ENCODE measurements around the gene ECEL1.

The ECEL1 gene

DNA sequence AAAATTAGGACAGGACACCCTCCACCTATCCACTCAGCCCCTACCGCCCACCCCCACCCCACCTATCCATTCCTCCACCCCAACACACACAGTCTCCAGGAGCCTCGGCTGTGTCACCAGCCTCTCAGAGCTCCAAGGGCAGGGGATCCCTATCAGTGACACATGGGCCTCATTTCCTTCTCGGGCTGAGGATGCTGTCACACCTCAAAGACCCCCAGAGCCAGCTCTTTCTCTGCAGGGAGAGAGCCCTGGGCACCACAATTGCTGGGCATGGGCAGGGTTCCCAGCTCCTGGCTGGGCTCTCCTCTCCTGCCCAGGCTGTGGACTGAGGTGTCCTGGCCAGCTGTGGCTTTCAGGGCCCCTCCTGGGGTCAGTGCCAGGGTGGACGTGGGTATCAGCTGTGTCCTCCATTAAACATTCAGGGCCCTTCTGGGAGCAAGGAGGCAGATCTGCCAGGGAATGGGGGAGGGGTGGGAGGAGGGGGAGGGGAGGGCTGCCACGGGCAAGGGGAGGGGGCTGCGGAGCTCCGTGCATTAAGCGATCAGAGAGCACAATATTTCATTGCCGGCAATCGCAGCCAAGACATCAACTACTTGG is 14.3 kb upstream of the ECEL1 start:
- DNase-seq (ENCODE audit: low read depth) = no peak
- no peak overlapping the region for H3K4me3 ChIP-seq (ENCODE audit: low read depth, low read length)

GRCh38 chr2:232501331-232501771 is 13.7 kb upstream of the ECEL1 start:
- H3K4me3 ChIP-seq (ENCODE audit: low read depth, low read length) = no peak overlapping the region
- DNase-seq (ENCODE audit: low read depth) = no peak

- no peak overlapping the region for H3K4me3 ChIP-seq (ENCODE audit: low read depth, low read length)
- no peak for DNase-seq (ENCODE audit: low read depth)
Observed at GRCh38 chr2:232498452-232498851, 10.8 kb upstream of the ECEL1 start.

- DNase-seq (ENCODE audit: low read depth) = no peak
- H3K4me3 ChIP-seq (ENCODE audit: low read depth, low read length) = no peak overlapping the region
Observed at GRCh38 chr2:232497348-232497747, 9.7 kb upstream of the ECEL1 start.

DNA sequence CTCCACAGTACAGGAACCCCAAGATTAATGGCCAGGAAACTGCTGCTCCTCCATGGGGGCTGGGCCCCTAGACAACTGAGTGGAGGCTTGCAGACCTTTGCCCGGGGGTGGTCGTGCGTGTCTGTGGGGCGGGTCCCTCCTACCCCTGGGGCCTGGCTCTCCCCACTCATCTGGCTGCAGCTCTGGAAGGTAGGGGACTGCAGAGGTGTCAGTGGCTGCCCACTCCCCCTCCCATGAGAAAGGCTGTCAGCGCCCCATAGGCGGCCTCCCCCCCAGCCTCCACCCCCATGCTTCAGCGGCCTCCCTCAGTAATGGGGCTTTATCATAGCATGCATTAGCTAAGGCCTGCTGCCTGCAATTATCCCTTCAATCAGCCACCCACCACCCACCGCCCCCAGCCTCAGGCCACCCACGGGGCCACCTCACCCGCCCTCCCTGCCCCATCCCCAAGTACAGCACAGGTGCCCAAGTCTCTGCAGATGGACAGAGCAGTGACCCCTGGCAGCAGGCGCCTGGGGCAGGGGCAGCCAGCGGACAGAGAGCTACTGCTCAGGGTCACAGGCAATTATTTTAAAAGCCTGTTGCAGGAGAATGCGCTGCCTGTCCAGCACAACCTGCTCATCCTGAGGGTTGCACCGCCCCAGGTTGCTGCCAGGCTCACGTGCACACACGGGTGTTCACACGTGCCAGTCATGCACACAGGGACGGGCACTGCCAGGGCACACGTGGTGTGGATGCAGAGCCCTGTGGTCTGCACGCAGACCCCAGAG is 9.1 kb upstream of the ECEL1 start:
- H3K4me3 ChIP-seq (ENCODE audit: low read depth, low read length) = no peak overlapping the region
- DNase-seq (ENCODE audit: low read depth) = no peak

GRCh38 chr2:232495292-232495691 is 7.7 kb upstream of the ECEL1 start:
- no peak overlapping the region for H3K4me3 ChIP-seq (ENCODE audit: low read depth, low read length)
- no peak for DNase-seq (ENCODE audit: low read depth)

DNA sequence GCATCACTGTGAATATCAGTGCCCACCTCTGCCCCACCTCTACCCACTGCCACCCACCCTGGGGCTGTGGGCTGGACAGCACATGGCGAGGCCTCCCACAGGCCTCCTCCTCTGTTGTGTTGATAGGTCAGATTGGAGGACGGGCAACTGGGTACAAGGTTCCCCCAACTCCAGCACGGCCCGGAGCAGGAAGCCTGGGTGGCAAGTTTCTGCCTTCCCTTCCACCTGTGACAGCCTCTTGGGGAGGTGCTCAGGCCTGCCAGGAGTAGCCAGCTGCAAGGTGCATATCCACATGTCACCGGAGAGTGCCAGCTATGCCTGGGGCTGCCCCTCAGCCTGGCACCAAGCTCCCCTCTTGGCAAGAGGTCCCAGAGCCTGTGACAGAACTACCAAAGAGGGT is 6.9 kb upstream of the ECEL1 start:
- no peak for DNase-seq (ENCODE audit: low read depth)

DNA sequence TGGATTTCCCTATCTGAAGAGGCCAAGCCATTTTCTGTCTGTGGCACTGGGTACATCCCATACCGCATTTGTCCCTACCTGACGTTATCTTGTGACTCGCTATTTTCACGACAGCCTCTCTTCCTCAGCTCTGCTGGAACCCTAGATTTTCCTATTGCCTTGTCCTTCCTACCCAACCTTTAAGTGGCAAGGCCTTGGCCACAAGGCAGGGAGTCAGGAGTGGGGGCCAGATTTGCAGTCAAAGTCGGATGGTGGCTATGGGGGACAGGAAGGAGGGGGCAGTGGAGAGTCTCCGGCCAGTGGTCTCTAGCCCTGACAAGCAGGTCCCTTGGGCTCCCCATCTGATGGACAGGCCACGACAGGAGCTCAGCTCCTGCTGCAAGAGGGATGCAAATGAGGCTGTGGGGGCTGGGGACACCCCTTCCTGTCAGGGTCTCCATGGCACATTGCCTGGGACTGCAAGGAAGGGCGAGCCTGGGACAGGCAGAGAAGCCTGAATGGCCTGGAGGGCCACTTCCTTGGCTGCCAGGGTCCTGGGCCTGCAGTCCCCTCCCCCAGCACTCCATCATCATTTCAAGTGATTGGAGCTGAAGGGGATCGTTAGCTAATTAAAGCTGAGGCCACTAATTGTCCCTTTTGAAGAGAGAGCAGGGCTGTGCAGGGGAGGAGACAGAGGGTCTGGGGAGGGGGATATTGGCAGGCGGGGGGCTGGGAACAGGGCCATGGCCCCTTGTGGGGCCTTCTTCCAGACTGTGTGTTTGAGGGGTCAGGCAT is 6.3 kb upstream of the ECEL1 start:
- no peak for DNase-seq (ENCODE audit: low read depth)
- H3K4me3 ChIP-seq (ENCODE audit: low read depth, low read length) = no peak overlapping the region

More for the DNA sequence above, 6.9 kb upstream of the ECEL1 start:
- H3K4me3 ChIP-seq (ENCODE audit: low read depth, low read length) = no peak overlapping the region

DNA sequence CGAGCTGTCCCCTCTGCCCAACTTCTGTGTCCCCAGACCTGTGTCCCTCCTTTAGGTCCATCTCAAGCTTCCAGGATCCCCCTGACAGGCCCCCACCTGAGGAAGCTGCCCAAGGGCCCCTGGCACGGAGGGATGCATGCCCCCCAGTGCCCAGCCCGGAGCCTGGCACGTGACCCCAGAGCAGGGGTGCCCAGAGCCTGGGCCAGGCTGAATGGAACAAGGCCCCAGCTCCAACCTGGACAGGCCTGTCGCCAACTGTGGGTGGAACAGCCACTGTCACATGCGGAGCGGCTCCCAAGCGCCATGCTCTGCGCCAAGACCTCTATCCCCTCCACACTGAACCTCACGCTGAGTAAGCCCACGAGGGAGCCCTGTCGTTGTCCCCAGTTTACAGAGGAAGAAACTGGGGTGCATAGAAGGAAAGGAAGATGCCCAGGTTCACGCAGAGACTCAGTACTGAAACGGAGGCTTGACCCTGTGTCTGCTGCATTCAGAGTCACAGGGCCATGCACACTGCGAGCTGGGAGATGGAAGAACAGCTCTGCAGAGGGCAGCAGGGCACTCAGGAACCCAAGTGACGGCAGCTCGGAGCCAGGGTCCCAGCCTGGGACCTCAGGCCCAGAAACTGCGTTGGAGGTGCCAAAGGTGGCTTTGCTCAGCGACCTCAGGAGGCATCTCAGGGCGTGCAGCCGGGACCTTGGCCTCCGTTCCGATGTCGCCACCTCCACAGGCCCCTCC is 5.5 kb upstream of the ECEL1 start:
- DNase-seq (ENCODE audit: low read depth) = no peak
- no peak overlapping the region for H3K4me3 ChIP-seq (ENCODE audit: low read depth, low read length)

- no peak for DNase-seq (ENCODE audit: low read depth)
- H3K4me3 ChIP-seq (ENCODE audit: low read depth, low read length) = no peak overlapping the region
Observed at GRCh38 chr2:232492236-232492848, 4.7 kb upstream of the ECEL1 start.

DNA sequence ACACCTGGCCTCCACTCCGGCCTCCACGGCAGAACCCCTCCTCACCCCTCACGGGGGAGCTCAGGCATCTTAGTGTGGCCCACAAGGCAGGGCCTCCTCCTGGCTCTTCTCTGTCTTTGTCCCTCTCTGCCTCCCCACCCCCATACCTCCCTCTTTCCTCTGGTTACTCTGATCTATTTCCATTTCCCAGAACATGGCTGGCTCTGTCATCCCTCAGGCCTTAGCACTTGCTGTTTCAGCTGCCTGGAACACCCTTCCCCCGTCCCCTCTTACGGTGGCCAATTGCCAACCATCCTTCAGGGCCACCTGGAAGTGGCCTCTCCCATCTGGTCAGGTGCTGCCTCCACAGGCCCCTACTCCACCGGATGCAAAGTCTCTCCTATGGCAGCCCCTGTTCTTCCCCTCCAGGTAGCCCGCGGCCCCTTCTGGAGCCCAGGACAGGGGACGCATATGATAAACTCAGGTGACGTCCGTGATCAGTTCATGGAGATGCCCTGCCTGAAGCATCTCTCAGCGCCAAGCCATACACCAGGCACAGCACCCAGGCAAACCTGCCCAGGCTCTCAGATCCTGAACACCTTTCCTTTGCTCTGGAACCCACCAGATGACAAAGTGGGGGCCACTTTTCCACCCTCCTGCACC is 3.6 kb upstream of the ECEL1 start:
- H3K4me3 ChIP-seq (ENCODE audit: low read depth, low read length) = no peak overlapping the region
- no peak for DNase-seq (ENCODE audit: low read depth)

GRCh38 chr2:232490221-232491138 is 2.8 kb upstream of the ECEL1 start:
- no peak overlapping the region for H3K4me3 ChIP-seq (ENCODE audit: low read depth, low read length)

DNA sequence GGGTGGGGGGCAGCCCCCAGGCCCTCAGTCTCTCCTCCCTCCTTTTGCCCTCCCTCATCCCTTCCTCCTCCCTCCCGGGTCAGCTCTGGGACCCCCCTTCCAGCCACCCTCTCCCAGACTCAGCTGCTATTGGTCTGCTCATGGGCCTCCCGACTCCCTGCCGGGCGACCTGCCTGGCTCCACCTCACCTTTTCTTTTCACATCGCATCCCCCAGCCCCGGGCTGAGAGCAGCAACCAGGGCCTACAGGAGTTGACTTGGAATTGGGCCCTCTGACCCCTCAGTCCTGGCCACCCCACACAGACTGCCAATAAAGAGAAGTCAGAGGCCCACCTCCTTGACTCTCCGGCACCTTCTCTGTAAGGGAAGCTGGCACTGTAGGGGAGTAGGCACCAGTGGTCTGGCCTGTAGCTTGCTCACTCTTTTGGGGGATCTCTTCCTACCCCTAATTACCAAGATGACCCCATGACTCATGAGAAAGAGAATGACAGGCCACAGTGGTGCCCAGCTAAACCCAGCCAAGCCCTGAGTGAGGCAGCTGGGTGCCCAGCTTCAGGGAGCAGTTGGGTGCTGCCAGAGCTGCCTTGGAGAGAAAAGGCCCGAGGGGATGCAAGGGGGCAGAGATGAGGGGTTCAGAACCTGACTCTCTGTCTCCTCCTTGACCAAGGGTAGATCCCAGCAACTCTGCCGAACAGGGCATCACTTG is 2.0 kb upstream of the ECEL1 start:
- H3K4me3 ChIP-seq (ENCODE audit: low read depth, low read length) = no peak overlapping the region
- no peak for DNase-seq (ENCODE audit: low read depth)

More at GRCh38 chr2:232490221-232491138, 2.8 kb upstream of the ECEL1 start:
- no peak for DNase-seq (ENCODE audit: low read depth)

- H3K4me3 ChIP-seq (ENCODE audit: low read depth, low read length) = no peak overlapping the region
- DNase-seq (ENCODE audit: low read depth) = no peak
Observed at GRCh38 chr2:232488721-232489300, 1.2 kb upstream of the ECEL1 start.

DNA sequence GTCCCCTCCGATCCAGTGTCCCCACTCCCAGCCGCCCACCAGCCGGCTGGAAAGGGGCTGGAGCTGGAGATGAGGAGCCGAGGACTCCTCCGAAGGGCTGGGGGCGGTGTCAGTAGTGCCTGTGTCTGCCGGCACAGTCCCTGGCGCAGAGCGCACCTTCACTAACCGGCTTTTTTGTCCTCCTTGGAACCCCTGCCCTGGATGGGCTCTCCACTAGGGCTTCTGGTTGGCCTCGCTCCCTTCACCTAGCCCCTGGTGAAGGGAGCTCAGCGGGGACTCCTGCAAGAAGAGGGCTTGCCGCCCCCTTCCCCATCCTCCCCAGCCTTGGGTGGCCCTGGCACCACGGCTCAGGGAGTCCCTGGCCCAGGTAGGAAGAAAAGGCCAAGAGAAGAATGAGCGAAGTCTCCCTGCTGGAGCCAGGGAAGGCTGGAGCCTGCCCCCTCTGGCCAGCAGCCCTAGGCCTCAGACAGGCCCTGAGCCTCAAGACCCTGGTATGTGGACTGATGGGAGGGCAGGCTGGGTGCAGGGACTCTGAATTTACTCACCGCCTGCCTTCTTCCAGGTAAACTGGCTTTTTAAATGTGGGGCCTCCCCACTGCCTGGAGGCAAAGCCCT is 570 bp upstream of the ECEL1 start:
- no peak for DNase-seq (ENCODE audit: low read depth)
- H3K4me3 ChIP-seq (ENCODE audit: low read depth, low read length) = no peak overlapping the region

- no peak for DNase-seq (ENCODE audit: low read depth)
- H3K4me3 ChIP-seq (ENCODE audit: low read depth, low read length) = no peak overlapping the region
Observed at GRCh38 chr2:232486558-232487384, 863 bp downstream of the ECEL1 start.

Data from skeletal muscle cell (primary cell).